Hematopoietic multipotent progenitor cell treated with erythropoietin and hydrocortisone succinate and interleukin-3 and kit ligand, for 4 days (in vitro differentiated cells): ENCODE data around the gene TRPC6.
"Not testable (repeated sequence)": the region's sequence is repeated elsewhere in the genome, so short reads cannot be mapped to it uniquely, and the experiment has no call there.

Experiments
- DNase-seq: peaks from one replicate; pipeline ENCODE4 v3.0.0-alpha.2; 2015

The TRPC6 gene

GRCh38 chr11:101446726-101447125 lies 137.1 kb downstream of the TRPC6 start:
- no peak for DNase-seq

- DNase-seq, result no peak
These were observed 137.6 kb downstream of the TRPC6 start for GRCh38 chr11:101446238-101446637.

GRCh38 chr11:101445761-101446160 lies 138.0 kb downstream of the TRPC6 start:
- no peak for DNase-seq

- no peak for DNase-seq
These were observed 139.0 kb downstream of the TRPC6 start for GRCh38 chr11:101444851-101445250.

- peak; percentile 63 for DNase-seq
These were observed 139.6 kb downstream of the TRPC6 start for GRCh38 chr11:101444164-101444563.

- no peak for DNase-seq
These were observed 140.8 kb downstream of the TRPC6 start for GRCh38 chr11:101442936-101443521.

- DNase-seq, result no peak
These were observed 141.6 kb downstream of the TRPC6 start for GRCh38 chr11:101442171-101442570.

- DNase-seq, result no peak
These were observed 142.1 kb downstream of the TRPC6 start for GRCh38 chr11:101441747-101442146.

GRCh38 chr11:101439488-101439887 lies 144.3 kb downstream of the TRPC6 start:
- peak; percentile 12 for DNase-seq

GRCh38 chr11:101438708-101439107 lies 145.1 kb downstream of the TRPC6 start:
- DNase-seq, result not testable (repeated sequence)

- DNase-seq, result no peak
These were observed 145.7 kb downstream of the TRPC6 start for GRCh38 chr11:101438126-101438525.

GRCh38 chr11:101436511-101437142 lies 147.2 kb downstream of the TRPC6 start:
- peak; percentile 55 for DNase-seq

GRCh38 chr11:101435408-101435973 lies 148.3 kb downstream of the TRPC6 start:
- DNase-seq, result no peak

GRCh38 chr11:101434026-101434643 lies 149.7 kb downstream of the TRPC6 start:
- DNase-seq, result no peak

- DNase-seq, result no peak
These were observed 150.7 kb downstream of the TRPC6 start for GRCh38 chr11:101433151-101433550.

GRCh38 chr11:101429703-101430540 lies 153.9 kb downstream of the TRPC6 start:
- no peak for DNase-seq

- peak; percentile 41 for DNase-seq
These were observed 154.9 kb downstream of the TRPC6 start for GRCh38 chr11:101428918-101429317.

GRCh38 chr11:101407324-101407723 lies 176.5 kb downstream of the TRPC6 start:
- DNase-seq, result no peak
